Activated T-cell treated with anti-CD3 and anti-CD28 coated beads, Interleukin-2, amount 50 U/mL, for 4 hours (primary cell): Measurements from ENCODE around the gene C3orf80. TPM values are rescaled to one million over a fixed set of nuclear protein-coding genes. Genes with fewer than 3 reads are reported as not detected.
"Not testable (repeated sequence)": the region's sequence is repeated elsewhere in the genome, so short reads cannot be mapped to it uniquely, and the experiment has no call there.

Experiments used
- ATAC-seq, 2 donors: fragments of 200-7000 bp; cut with Tn5 transposase; one replicate each; pipeline ENCODE4 v1.10.0; 2021
- DNase-seq: peaks from one replicate; pipeline ENCODE4 v3.0.0-alpha.2; 2020
- H3K27me3 Mint-ChIP-seq: one replicate; pipeline ENCODE4 v1.8.0; 2021; ENCODE audit warnings: low read depth, mixed read lengths
- H3K36me3 Mint-ChIP-seq: one replicate; pipeline ENCODE4 v1.8.0; 2022; ENCODE audit warnings: mixed read lengths; ENCODE audit not compliant: insufficient read depth
- H3K4me1 Mint-ChIP-seq: one replicate; pipeline ENCODE4 v1.8.0; 2021; ENCODE audit warnings: low read depth, mixed read lengths
- H3K4me3 Mint-ChIP-seq: one replicate; pipeline ENCODE4 v1.8.0; 2021; ENCODE audit warnings: mild to moderate bottlenecking, moderate library complexity, mixed read lengths
- H3K9me3 Mint-ChIP-seq: one replicate; pipeline ENCODE4 v1.8.0; 2021; ENCODE audit warnings: mixed read lengths
- total RNA-seq, 3 donors: library from RNA; stranded (reverse); gene quantifications; one replicate each; pipeline ENCODE4 v1.2.1, GENCODE V29; 2021

Gene C3orf80
- total RNA-seq, 3 donors from 2014 or later = 0.13 TPM; not detected in 2

GRCh38 chr3:160226026-160226907 is 1.0 kb downstream of the C3orf80 start:
- Mint-ChIP-seq H3K4me3 (peak overlapping the region; percentile 77), H3K9me3 (no peaks in the 10 kb centered on the region), H3K4me1 (peaks cover 17% of the 10 kb centered on the region), H3K36me3 (no peaks in the 10 kb centered on the region), H3K27me3 (peaks cover 43% of the 10 kb centered on the region)
- peak; percentile 16 to 18 for ATAC-seq
- no peak for DNase-seq

DNA sequence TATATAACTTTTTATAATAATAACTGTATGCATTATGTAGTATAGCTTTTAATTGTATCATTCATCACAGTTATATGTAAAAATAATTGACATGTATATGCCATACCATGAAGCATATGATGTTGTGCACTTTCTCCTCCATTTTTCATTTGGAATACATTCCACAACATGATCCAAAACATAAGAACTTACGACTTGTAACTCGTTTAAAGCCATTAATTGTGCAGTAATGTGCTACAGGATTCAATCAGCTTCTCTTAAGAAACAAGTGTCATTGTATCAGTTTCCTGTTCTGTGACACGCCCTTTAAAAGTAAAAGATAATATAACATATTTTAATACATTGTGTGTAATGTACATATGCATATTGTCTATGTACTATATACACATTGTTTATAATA is 2.2 kb downstream of the C3orf80 start:
- H3K9me3 Mint-ChIP-seq = no peaks in the 10 kb centered on the region
- H3K4me1 Mint-ChIP-seq = peaks cover 17% of the 10 kb centered on the region
- no peak overlapping the region for H3K4me3 Mint-ChIP-seq
- no peak for DNase-seq
- H3K27me3 Mint-ChIP-seq = peaks cover 44% of the 10 kb centered on the region
- no peaks in the 10 kb centered on the region for H3K36me3 Mint-ChIP-seq
- ATAC-seq = no peak

GRCh38 chr3:160232014-160232413 is 6.8 kb downstream of the C3orf80 start:
- Mint-ChIP-seq H3K36me3 (no peaks in the 10 kb centered on the region), H3K27me3 (peaks cover 31% of the 10 kb centered on the region), H3K9me3 (no peaks in the 10 kb centered on the region), H3K4me3 (no peak overlapping the region), H3K4me1 (no peaks in the 10 kb centered on the region)
- ATAC-seq (no peak), DNase-seq (no peak)

DNA sequence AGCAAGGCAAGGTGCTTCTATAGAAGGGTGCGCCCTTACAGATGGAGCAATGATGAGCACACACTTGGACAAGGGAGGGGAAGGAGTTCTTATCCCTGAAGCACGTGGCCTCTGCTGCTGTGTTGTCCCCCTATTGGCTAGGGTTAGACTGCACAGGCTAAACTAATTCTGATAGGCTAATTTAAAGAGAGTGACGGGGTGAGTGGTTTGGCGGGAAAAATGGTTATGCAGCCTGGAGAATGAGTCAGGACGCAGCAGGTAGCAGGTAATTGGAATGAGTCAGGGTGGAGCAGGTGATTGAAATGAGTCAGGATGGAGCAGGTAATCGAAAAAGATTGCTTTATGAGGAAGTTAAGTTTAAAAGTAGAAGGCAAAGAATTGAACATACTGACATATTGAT is 15.5 kb downstream of the C3orf80 start:
- not testable (repeated sequence) for H3K9me3 Mint-ChIP-seq, H3K4me3 Mint-ChIP-seq, H3K36me3 Mint-ChIP-seq, H3K4me1 Mint-ChIP-seq, DNase-seq, ATAC-seq
- H3K27me3 Mint-ChIP-seq = peaks cover 39% of the 10 kb centered on the region

DNA sequence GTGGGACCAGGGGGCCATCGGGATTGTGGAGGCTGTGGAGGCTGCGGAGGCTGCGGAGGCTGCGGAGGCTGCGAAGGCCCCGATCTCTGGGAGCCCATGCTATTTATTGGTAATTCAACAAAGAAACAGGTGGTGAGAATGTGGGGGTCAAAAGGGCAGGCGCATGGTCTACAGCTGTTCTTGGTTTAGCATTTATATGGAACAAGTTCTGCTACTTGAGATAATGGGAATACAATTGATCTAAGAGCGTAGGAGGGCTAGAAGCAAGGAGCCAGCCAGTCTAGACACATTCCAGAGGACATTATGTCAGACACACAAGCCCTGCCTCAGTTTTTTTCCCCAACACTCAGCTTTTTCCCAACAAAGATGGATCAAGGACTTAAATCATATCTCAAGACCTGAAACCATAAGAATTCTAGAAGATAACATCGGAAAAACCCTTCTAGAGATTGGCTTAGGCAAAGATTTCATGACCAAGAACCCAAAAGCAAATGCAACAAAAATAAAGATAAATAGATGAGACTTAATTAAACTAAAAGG is 20.1 kb downstream of the C3orf80 start:
- Mint-ChIP-seq H3K9me3 (no peaks in the 10 kb centered on the region), H3K27me3 (peaks cover 15% of the 10 kb centered on the region), H3K4me1 (no peaks in the 10 kb centered on the region), H3K36me3 (no peaks in the 10 kb centered on the region), H3K4me3 (no peak overlapping the region)
- ATAC-seq (no peak), DNase-seq (no peak)

DNA sequence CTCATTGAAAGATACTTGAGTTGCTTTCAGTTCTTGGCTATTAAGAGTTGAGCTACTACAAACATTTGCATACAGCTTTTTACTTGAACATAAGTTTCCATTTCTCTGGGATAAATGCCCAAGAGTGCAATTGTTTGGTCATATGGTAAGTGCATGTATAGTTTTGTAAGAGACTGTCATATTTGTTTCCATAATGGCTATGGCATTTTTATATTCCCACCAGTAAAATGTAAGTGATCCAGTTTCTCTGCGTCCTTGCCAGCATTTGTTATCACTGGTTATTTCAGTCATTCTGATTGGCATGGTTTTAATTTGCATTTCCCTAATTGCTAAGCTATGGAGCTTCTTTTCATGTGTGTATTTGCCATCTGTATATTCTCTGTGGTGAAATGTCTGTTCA is 22.5 kb downstream of the C3orf80 start:
- DNase-seq = no peak
- Mint-ChIP-seq H3K4me3 (no peak overlapping the region), H3K36me3 (no peaks in the 10 kb centered on the region), H3K9me3 (no peaks in the 10 kb centered on the region), H3K4me1 (no peaks in the 10 kb centered on the region), H3K27me3 (peaks cover 7% of the 10 kb centered on the region)
- no peak for ATAC-seq

GRCh38 chr3:160253298-160253697 is 28.1 kb downstream of the C3orf80 start:
- no peak for DNase-seq
- ATAC-seq = no peak
- H3K27me3 Mint-ChIP-seq = no peaks in the 10 kb centered on the region
- H3K9me3 Mint-ChIP-seq = no peaks in the 10 kb centered on the region
- no peak overlapping the region for H3K4me3 Mint-ChIP-seq
- H3K4me1 Mint-ChIP-seq = no peaks in the 10 kb centered on the region
- H3K36me3 Mint-ChIP-seq = peaks cover 6% of the 10 kb centered on the region

- Mint-ChIP-seq H3K36me3 (peaks cover 19% of the 10 kb centered on the region), H3K4me3 (no peak overlapping the region), H3K4me1 (no peaks in the 10 kb centered on the region), H3K9me3 (no peaks in the 10 kb centered on the region), H3K27me3 (no peaks in the 10 kb centered on the region)
- ATAC-seq (no peak), DNase-seq (no peak)
These were observed 32.4 kb downstream of the C3orf80 start for GRCh38 chr3:160257606-160258005.

- ATAC-seq (no peak), DNase-seq (no peak)
- no peaks in the 10 kb centered on the region for H3K27me3 Mint-ChIP-seq
- H3K36me3 Mint-ChIP-seq = peaks cover 22% of the 10 kb centered on the region
- H3K4me3 Mint-ChIP-seq = no peak overlapping the region
- no peaks in the 10 kb centered on the region for H3K4me1 Mint-ChIP-seq
- H3K9me3 Mint-ChIP-seq = no peaks in the 10 kb centered on the region
These were observed 34.4 kb downstream of the C3orf80 start for GRCh38 chr3:160259589-160259988.

DNA sequence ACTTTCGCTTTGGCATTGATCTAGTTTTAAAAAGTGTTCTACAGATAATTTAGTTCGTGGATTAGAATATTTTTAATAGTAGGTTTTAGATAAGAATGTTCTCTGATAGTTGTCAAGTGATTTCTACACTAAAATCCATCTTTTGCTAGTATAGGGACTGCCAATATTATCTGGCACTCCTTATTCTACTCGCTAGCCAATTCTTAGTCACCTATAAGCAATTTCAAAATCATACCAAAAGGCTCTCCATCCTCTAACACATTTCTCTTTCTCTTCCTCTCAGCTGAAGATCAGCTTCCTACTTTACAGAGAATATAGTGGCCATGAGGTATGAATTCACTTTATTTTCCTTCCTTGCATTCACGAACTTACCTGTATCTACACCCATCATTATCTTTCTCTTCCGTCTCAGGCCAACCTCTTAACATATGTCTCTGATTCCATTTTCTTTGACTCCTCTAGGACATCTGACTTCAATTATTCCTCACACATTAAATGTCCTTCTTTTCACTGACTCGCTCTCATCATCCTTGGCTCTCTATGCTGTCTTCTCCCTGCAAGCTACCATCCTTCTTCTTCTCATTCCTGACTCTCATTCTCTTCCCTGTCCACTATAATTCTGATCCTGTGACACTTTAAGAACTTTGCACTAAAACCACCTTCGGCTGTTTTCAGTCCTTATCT is 35.5 kb downstream of the C3orf80 start:
- no peaks in the 10 kb centered on the region for H3K4me1 Mint-ChIP-seq
- H3K9me3 Mint-ChIP-seq = no peaks in the 10 kb centered on the region
- H3K4me3 Mint-ChIP-seq = no peak overlapping the region
- DNase-seq (no peak), ATAC-seq (no peak)
- peaks cover 28% of the 10 kb centered on the region for H3K36me3 Mint-ChIP-seq
- H3K27me3 Mint-ChIP-seq = no peaks in the 10 kb centered on the region

DNA sequence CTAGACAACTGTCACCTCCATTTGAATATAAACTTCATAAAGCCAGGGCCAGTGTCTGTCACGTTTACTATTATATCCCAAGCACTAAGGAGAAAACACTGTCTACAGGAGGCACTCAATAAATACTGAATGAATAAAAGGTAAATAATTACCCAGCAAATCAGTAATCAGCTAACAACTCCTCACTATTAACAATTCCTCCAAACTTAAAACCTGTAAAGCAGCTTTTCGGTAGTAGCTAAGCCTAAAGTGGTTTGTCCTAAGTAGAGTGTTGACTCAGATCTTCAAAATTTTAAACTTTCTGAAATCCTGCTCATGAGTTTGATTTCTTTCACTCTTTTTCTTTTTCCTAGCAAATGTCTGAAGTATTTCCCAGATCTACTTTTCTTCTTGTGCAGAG is 39.9 kb downstream of the C3orf80 start:
- DNase-seq = no peak
- ATAC-seq = no peak
- Mint-ChIP-seq H3K27me3 (no peaks in the 10 kb centered on the region), H3K36me3 (peaks cover 21% of the 10 kb centered on the region), H3K9me3 (no peaks in the 10 kb centered on the region), H3K4me1 (no peaks in the 10 kb centered on the region), H3K4me3 (no peak overlapping the region)

Other genes with a start within 250 kb of the C3orf80 start
- gene IL12A, start 236.6 kb upstream of the C3orf80 start, total RNA-seq = under 1 TPM; 0.22 to 0.45 (median 0.35) TPM
- 10 to 100 TPM in 1 of 3 donors, 1 to 10 TPM in 2; 5.5 to 10.1 (median 6.5) TPM for gene IFT80, start 173.8 kb downstream of the C3orf80 start, total RNA-seq
- gene SMC4, start 174.2 kb downstream of the C3orf80 start, total RNA-seq = 10 to 100 TPM; 56.6 to 69.0 (median 66.0) TPM
- gene TRIM59, start 224.4 kb downstream of the C3orf80 start, total RNA-seq = 10 to 100 TPM; 15.1 to 16.5 (median 15.3) TPM